ENCODE measurements around the gene CKLF.
"Not testable (repeated sequence)": the region's sequence is repeated elsewhere in the genome, so short reads cannot be mapped to it uniquely, and the experiment has no call there.

Gene CKLF

GRCh38 chr16:66608241-66609138 is 56.1 kb downstream of the CKLF start:
- peak; percentile 93 for DNase-seq (ENCODE audit: low spot score)
- H3K27ac ChIP-seq = peak overlapping the region; percentile 88
- ChIA-PET CTCF (interaction anchor here (0.6 to 2.6 kb wide), 20 partner anchors 9 to 1415 kb away, joined by 3 to 20 read pairs (median 4); no protein-coding TSS in a partner anchor), POLR2A (ENCODE audit: low non-redundant PET) (interaction anchor here (1.0 kb wide), 1 partner anchor 10 kb away, joined by 3 read pairs; no protein-coding TSS in a partner anchor)
- peak; percentile 92 for TF ChIP-seq CTCF (conservative IDR thresholded peaks at IDR 0.05; ENCODE audit: low read depth)

- peak overlapping the region; percentile 88 for H3K27ac ChIP-seq
- no peak for DNase-seq (ENCODE audit: low spot score)
- no peak for TF ChIP-seq CTCF (conservative IDR thresholded peaks at IDR 0.05; ENCODE audit: low read depth)
- ChIA-PET POLR2A (ENCODE audit: low non-redundant PET) (interaction anchor here (1.0 kb wide), 1 partner anchor 10 kb away, joined by 3 read pairs; no protein-coding TSS in a partner anchor), CTCF (interaction anchor here (0.6 to 2.6 kb wide), 18 partner anchors 9 to 1415 kb away, joined by 3 to 20 read pairs (median 4); no protein-coding TSS in a partner anchor)
These were observed 56.7 kb downstream of the CKLF start for GRCh38 chr16:66609139-66609510.

DNA sequence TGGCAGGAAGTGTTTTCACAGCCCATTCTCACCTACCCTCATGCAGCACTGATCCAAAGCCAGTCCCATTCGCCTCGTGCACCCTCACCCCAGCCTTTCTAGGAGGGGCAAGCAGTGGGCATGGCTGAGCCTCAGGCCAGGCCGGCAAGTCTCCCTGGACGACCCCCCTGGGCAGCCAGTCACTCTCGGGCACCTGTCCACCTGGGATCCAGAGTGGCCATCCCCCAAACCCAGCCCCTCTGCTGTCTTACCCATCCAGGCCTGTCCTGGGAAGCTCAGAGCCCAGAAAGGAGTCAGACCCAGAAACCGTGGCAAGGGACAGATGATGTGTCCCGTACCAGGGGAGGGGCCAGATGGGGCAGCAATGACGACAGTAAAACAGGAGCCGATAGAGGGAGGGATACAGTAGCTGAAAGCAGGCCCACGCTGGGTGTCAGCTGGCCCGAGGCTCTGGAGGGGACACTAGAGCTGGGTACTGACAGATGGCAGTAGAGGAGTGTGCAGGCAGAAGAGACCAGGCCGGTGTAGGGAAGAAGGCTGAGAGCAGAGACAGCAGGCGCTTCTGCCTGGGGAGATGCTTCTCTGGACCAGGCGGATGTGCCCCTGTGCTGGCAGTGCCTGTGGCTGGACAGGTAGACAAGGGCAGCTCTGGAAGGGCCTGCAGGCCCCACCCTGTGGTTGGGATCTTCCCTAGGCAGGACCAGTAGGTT is 57.9 kb downstream of the CKLF start:
- CTCF ChIA-PET = interaction anchor here (1.0 kb wide), 1 partner anchor 41 kb away, joined by 4 read pairs; no protein-coding TSS in a partner anchor
- POLR2A ChIA-PET (ENCODE audit: low non-redundant PET) = no interaction called here
- H3K27ac ChIP-seq = peak overlapping the region; percentile 88
- DNase-seq (ENCODE audit: low spot score) = no peak
- no peak for TF ChIP-seq CTCF (conservative IDR thresholded peaks at IDR 0.05; ENCODE audit: low read depth)

- CTCF ChIA-PET; POLR2A ChIA-PET (ENCODE audit: low non-redundant PET); DNase-seq (ENCODE audit: low spot score): not testable (repeated sequence)
- peak overlapping the region; percentile 88; the same call in 1 of the 2 replicates for H3K27ac ChIP-seq
These were observed 59.5 kb downstream of the CKLF start for GRCh38 chr16:66611911-66612310.

- DNase-seq (ENCODE audit: low spot score) = no peak
- H3K27ac ChIP-seq = peak overlapping the region; percentile 88; the same call in 1 of the 2 replicates
- ChIA-PET CTCF (no interaction called here), POLR2A (ENCODE audit: low non-redundant PET) (no interaction called here)
- no peak for TF ChIP-seq CTCF (conservative IDR thresholded peaks at IDR 0.05; ENCODE audit: low read depth)
These were observed 60.0 kb downstream of the CKLF start for GRCh38 chr16:66612422-66612821.

- POLR2A ChIA-PET (ENCODE audit: low non-redundant PET) = no interaction called here
- H3K27ac ChIP-seq = peak overlapping the region; percentile 49
- DNase-seq (ENCODE audit: low spot score) = no peak
- TF ChIP-seq CTCF (conservative IDR thresholded peaks at IDR 0.05; ENCODE audit: low read depth) = no peak
- CTCF ChIA-PET = interaction anchor here (1.2 kb wide), 1 partner anchor 37 kb away, joined by 3 read pairs; no protein-coding TSS in a partner anchor
These were observed 61.9 kb downstream of the CKLF start for GRCh38 chr16:66614161-66614802.

Data from RWPE1 (cell line).